MM.1S (cell line): ENCODE data around the gene NFYC.

Experiments used
- DNase-seq: peaks from one replicate; pipeline ENCODE4 v3.0.0-alpha.2; 2015
- H2AFZ ChIP-seq: fragments of 300-600 bp; sonication (generic); 2 replicates; pipeline ENCODE4 v1.6.0; 2016; ENCODE audit warnings: antibody characterized with exemption, low read length
- H3F3A ChIP-seq: fragments of 300-600 bp; sonication (generic); 2 replicates; pipeline ENCODE4 v1.6.1; 2016; ENCODE audit warnings: mild to moderate bottlenecking, antibody characterized with exemption, low read length, moderate library complexity, mixed read lengths; ENCODE audit not compliant: insufficient read depth
- H3K27ac ChIP-seq: fragments of 300-600 bp; sonication (generic); 2 replicates; pipeline ENCODE4 v1.5.1; 2016; ENCODE audit warnings: mild to moderate bottlenecking, low read length
- H3K27me3 ChIP-seq: fragments of 300-600 bp; sonication (generic); replicated peaks from 2 replicates; pipeline ENCODE4 v1.6.0; 2016; ENCODE audit warnings: low read length; ENCODE audit not compliant: insufficient read depth
- H3K36me3 ChIP-seq: fragments of 300-600 bp; sonication (generic); replicated peaks from 2 replicates; pipeline ENCODE4 v1.6.1; 2016; ENCODE audit warnings: mild to moderate bottlenecking, low read length, mixed read lengths; ENCODE audit not compliant: insufficient read depth
- H3K4me1 ChIP-seq: fragments of 300-600 bp; sonication (generic); 2 replicates; pipeline ENCODE4 v1.6.1; 2016; ENCODE audit warnings: low read length, mixed read lengths
- H3K4me2 ChIP-seq: fragments of 300-600 bp; sonication (generic); 2 replicates; pipeline ENCODE4 v1.6.0; 2016; ENCODE audit warnings: low read depth, low read length
- H3K4me3 ChIP-seq: fragments of 300-600 bp; sonication (generic); 2 replicates; pipeline ENCODE4 v1.5.1; 2016; ENCODE audit warnings: low read length, mixed read lengths
- H3K79me2 ChIP-seq: fragments of 300-600 bp; sonication (generic); 2 replicates; pipeline ENCODE4 v1.6.1; 2016; ENCODE audit warnings: mixed run types, low read length, mixed read lengths
- H3K9ac ChIP-seq: fragments of 300-600 bp; sonication (generic); 2 replicates; pipeline ENCODE4 v1.6.1; 2016; ENCODE audit warnings: low read length, mixed read lengths
- H3K9me2 ChIP-seq: fragments of 300-600 bp; sonication (generic); replicated peaks from 2 replicates; pipeline ENCODE4 v1.6.1; 2016; ENCODE audit warnings: mild to moderate bottlenecking, low read length, mixed read lengths; ENCODE audit not compliant: insufficient read depth
- H3K9me3 ChIP-seq: fragments of 300-600 bp; sonication (generic); replicated peaks from 2 replicates; pipeline ENCODE4 v1.6.1; 2016; ENCODE audit warnings: mild to moderate bottlenecking, low read length, mixed read lengths; ENCODE audit not compliant: insufficient read depth
- H4K20me1 ChIP-seq: fragments of 300-600 bp; sonication (generic); 2 replicates; pipeline ENCODE4 v1.6.1; 2016; ENCODE audit warnings: mild to moderate bottlenecking, low read length, moderate library complexity, mixed read lengths; ENCODE audit not compliant: insufficient read depth
- EZH2 ChIP-seq: fragments of 300-600 bp; sonication (generic); optimal IDR thresholded peaks from 2 replicates; pipeline ENCODE3; 2017; ENCODE audit warnings: low read depth, mild to moderate bottlenecking, antibody characterized with exemption, low read length, mixed read lengths
- EZH2phosphoT487 ChIP-seq: fragments of 300-600 bp; sonication (generic); IDR thresholded peaks from 2 replicates; pipeline ENCODE4 v1.6.1; 2018; ENCODE audit warnings: antibody characterized with exemption, low read length
- TF ChIP-seq, protein P1 (sequence below): fragments of 300-600 bp; sonication (generic); IDR thresholded peaks from 2 replicates; pipeline ENCODE4 v1.5.1; 2016; ENCODE audit warnings: antibody characterized with exemption, low read length, mixed read lengths

Gene NFYC

DNA sequence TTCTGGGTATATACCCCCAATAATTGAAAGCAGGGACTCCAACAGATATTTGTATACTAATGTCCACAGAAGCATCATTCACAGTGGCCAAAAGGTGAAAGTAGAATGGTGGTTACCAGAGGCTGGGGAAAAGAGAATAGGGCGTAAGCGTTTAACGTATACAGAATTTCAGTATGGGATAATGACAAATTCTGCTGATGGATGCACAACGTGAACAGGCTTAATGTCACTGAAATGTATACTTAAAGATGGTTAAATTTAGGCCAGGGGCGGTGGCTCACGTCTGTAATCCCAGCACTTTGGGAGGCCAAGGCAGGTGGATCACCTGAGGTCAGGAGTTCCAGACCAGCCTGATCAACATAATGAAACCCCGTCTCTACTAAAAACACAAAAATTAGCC lies 4.4 kb upstream of the NFYC start:
- Histone ChIP-seq H3K9me3 (no peaks in the 10 kb centered on the region), H3K4me3 (no peak overlapping the region), H3K4me1 (no peaks in the 10 kb centered on the region), H3K9me2 (no peaks in the 10 kb centered on the region), H3K4me2 (no peak overlapping the region), H4K20me1 (no peaks in the 10 kb centered on the region), H3K79me2 (peaks cover 21% of the 10 kb centered on the region), H2AFZ (no peak overlapping the region), H3K9ac (no peak overlapping the region), H3K27me3 (no peaks in the 10 kb centered on the region), H3K36me3 (no peaks in the 10 kb centered on the region), H3F3A (peaks cover 12% of the 10 kb centered on the region), H3K27ac (no peak overlapping the region)
- no peak for DNase-seq
- TF ChIP-seq EZH2, result no peak

DNA sequence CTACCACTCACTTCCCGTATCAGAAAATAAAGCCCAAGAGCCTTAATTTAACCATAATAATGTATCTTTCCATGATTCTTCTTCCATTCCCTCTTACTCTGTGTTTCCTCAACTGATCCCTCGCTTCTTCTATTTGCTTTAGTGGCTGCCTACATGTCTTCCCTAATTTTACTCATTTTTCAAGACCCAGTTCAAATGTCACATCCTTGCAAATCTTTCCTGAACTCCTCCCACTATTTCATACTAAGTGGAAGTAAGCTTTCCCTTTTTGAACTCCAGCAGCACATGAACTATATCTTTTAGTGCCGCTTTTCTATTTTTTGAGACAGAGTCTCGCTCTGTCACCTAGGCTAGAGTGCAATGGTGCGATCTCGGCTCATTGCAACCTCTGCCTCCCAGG lies 3.8 kb upstream of the NFYC start:
- Histone ChIP-seq H3K4me3 (no peak overlapping the region), H3K9ac (no peak overlapping the region), H3K36me3 (no peaks in the 10 kb centered on the region), H3K9me2 (no peaks in the 10 kb centered on the region), H3K4me1 (0 out of 2 replicates have a peak, but pooled peaks cover 1% of the 10 kb centered on the region), H4K20me1 (no peaks in the 10 kb centered on the region), H2AFZ (no peak overlapping the region), H3K27ac (no peak overlapping the region), H3F3A (peaks cover 15% of the 10 kb centered on the region), H3K4me2 (no peak overlapping the region), H3K27me3 (no peaks in the 10 kb centered on the region), H3K9me3 (no peaks in the 10 kb centered on the region), H3K79me2 (peaks cover 27% of the 10 kb centered on the region)
- no peak for TF ChIP-seq EZH2
- no peak for TF ChIP-seq EZH2phosphoT487
- TF ChIP-seq, protein P1, sequence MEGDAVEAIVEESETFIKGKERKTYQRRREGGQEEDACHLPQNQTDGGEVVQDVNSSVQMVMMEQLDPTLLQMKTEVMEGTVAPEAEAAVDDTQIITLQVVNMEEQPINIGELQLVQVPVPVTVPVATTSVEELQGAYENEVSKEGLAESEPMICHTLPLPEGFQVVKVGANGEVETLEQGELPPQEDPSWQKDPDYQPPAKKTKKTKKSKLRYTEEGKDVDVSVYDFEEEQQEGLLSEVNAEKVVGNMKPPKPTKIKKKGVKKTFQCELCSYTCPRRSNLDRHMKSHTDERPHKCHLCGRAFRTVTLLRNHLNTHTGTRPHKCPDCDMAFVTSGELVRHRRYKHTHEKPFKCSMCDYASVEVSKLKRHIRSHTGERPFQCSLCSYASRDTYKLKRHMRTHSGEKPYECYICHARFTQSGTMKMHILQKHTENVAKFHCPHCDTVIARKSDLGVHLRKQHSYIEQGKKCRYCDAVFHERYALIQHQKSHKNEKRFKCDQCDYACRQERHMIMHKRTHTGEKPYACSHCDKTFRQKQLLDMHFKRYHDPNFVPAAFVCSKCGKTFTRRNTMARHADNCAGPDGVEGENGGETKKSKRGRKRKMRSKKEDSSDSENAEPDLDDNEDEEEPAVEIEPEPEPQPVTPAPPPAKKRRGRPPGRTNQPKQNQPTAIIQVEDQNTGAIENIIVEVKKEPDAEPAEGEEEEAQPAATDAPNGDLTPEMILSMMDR, result no peak
- DNase-seq, result no peak

DNA sequence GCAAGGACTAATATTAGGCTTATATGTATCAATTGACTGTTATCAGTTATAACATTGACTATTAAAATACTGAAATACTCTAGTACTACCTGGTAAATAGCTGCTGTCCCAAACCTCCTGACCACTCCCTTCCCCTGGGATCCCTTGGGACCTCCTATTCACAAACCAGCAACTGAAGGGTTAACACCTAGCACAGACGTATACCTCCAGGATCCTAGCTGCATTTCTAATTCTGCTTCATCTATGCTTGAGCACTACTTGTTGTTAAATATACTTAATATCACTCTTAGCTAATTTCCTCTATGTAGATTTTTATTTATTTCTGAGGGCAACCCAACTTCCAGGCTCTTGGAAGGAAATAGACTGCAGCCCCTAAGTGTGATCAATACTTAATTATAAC lies 1.8 kb upstream of the NFYC start:
- Histone ChIP-seq H3F3A (peaks cover 15% of the 10 kb centered on the region), H3K9ac (no peak overlapping the region), H3K4me3 (no peak overlapping the region), H3K27ac (no peak overlapping the region), H3K9me2 (no peaks in the 10 kb centered on the region), H2AFZ (no peak overlapping the region), H3K36me3 (no peaks in the 10 kb centered on the region), H4K20me1 (no peaks in the 10 kb centered on the region), H3K4me2 (no peak overlapping the region), H3K79me2 (peaks cover 48% of the 10 kb centered on the region), H3K9me3 (no peaks in the 10 kb centered on the region), H3K4me1 (peaks cover 22% of the 10 kb centered on the region), H3K27me3 (no peaks in the 10 kb centered on the region)
- DNase-seq, result no peak
- TF ChIP-seq EZH2phosphoT487, result no peak
- no peak for TF ChIP-seq EZH2
- TF ChIP-seq, protein P1, result no peak

DNA sequence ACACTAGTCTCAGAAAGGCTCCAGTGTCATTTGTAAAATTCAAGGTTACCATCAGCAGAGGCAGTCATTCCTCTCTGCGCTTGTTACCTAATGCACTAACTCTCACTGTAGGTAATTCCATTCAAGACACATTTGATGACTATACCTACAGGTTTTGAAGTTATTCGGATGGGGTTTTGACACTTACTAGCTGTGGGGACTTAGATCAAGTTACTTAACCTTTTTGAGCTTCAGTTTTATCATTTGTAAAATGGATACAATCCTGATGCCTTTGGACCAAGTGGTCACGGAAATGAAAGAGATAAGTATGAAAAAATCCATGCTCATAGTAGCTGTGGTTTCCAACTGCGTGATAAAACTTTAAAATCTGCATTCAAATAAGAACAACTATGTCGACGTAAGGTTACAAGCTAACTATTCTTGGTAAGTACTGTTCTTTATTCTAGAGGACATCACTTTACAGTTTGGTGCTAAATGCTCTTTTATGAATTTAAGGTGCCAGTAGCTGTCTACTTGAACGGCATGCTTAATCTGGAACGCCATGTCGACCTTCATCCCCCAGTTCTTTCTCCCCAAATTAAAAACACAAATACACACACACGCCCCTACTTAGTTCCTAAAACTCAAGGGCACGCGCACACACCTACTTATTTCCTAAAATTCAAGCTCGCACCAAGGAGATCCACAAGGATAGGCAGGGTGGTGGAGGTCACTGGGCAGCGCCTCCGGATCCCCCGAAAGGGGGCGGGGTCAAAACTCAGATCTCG lies 550 bp upstream of the NFYC start:
- peaks cover 60% of the 10 kb centered on the region for H3K79me2 ChIP-seq

More for the DNA sequence above, 550 bp upstream of the NFYC start:
- Histone ChIP-seq H2AFZ (peak overlapping the region; percentile 87; the same call in 1 of the 2 replicates), H3K4me1 (peaks cover 23% of the 10 kb centered on the region), H3K4me3 (peak overlapping the region; percentile 86), H3K9me3 (no peaks in the 10 kb centered on the region), H3K9ac (peak overlapping the region; percentile 98; the same call in 1 of the 2 replicates), H3K9me2 (no peaks in the 10 kb centered on the region), H3K27me3 (no peaks in the 10 kb centered on the region), H3K4me2 (peak overlapping the region; percentile 92), H3K36me3 (no peaks in the 10 kb centered on the region), H3K27ac (peak overlapping the region; percentile 86; the same call in 1 of the 2 replicates), H4K20me1 (no peaks in the 10 kb centered on the region), H3F3A (peaks cover 15% of the 10 kb centered on the region)
- TF ChIP-seq, protein P1, result no peak
- no peak for TF ChIP-seq EZH2
- no peak for TF ChIP-seq EZH2phosphoT487
- DNase-seq, result no peak
